ENCODE results near the gene GADD45B. TPM values are rescaled to one million over a fixed set of nuclear protein-coding genes. Genes with fewer than 3 reads are reported as not detected.

The GADD45B gene, protein sequence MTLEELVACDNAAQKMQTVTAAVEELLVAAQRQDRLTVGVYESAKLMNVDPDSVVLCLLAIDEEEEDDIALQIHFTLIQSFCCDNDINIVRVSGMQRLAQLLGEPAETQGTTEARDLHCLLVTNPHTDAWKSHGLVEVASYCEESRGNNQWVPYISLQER
- 27.5 TPM for polyA plus RNA-seq (2012; ENCODE audit: insufficient read length, low read depth)

DNA sequence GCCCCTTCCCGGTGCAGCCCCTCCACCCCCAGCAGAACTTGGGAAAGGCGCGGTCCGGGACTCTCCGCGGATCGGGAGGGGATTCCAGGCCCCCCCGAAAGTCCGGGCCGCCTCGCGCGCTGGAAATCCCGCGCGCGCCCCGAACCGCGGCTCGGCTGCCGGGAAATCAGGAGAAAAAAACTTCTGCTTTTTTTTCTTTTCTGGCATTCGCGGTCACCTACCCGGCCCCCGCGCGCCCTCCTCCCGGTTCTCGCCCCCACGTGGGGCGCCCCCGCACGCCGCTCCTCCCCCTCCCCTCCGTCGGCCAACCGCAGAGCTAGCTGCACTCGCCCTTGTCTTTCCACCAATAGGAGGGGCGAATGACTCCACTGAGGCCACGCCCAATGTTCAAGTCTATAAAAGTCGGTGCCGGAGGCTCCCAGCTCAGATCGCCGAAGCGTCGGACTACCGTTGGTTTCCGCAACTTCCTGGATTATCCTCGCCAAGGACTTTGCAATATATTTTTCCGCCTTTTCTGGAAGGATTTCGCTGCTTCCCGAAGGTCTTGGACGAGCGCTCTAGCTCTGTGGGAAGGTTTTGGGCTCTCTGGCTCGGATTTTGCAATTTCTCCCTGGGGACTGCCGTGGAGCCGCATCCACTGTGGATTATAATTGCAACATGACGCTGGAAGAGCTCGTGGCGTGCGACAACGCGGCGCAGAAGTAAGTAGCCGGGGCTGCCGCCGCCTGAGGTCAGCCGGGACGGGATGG, at the start of gene GADD45B:
Gene GADD45B, plus strand, starts transcription at position 426 of the 749 bp plus-strand sequence. Its CDS starts 232 bp downstream, at position 658.
- TF ChIP-seq POLR2AphosphoS5 (IDR thresholded peaks at IDR 0.05; ENCODE audit: low read depth, low read length) (peak; percentile 100), FOXP2 (optimal IDR thresholded peaks at IDR 0.05; ENCODE audit: borderline replicate concordance, extremely low read depth, extremely low read length, insufficient read depth) (no peak), SIN3A (IDR thresholded peaks at IDR 0.05; ENCODE audit: borderline replicate concordance, insufficient read depth, low read length) (peak; percentile 36; the same call in 1 of the 2 replicates), TAF1 (IDR thresholded peaks at IDR 0.05; ENCODE audit: borderline replicate concordance, insufficient read depth, low read length) (peak; percentile 99)
- TF ChIP-seq, protein P1, sequence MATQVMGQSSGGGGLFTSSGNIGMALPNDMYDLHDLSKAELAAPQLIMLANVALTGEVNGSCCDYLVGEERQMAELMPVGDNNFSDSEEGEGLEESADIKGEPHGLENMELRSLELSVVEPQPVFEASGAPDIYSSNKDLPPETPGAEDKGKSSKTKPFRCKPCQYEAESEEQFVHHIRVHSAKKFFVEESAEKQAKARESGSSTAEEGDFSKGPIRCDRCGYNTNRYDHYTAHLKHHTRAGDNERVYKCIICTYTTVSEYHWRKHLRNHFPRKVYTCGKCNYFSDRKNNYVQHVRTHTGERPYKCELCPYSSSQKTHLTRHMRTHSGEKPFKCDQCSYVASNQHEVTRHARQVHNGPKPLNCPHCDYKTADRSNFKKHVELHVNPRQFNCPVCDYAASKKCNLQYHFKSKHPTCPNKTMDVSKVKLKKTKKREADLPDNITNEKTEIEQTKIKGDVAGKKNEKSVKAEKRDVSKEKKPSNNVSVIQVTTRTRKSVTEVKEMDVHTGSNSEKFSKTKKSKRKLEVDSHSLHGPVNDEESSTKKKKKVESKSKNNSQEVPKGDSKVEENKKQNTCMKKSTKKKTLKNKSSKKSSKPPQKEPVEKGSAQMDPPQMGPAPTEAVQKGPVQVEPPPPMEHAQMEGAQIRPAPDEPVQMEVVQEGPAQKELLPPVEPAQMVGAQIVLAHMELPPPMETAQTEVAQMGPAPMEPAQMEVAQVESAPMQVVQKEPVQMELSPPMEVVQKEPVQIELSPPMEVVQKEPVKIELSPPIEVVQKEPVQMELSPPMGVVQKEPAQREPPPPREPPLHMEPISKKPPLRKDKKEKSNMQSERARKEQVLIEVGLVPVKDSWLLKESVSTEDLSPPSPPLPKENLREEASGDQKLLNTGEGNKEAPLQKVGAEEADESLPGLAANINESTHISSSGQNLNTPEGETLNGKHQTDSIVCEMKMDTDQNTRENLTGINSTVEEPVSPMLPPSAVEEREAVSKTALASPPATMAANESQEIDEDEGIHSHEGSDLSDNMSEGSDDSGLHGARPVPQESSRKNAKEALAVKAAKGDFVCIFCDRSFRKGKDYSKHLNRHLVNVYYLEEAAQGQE (IDR thresholded peaks at IDR 0.05; ENCODE audit: insufficient read depth in 1 of 2, low read depth in 2 of 2, low read length in 2 of 2), result peak; percentile 56 to 67; a peak in 1 of 4 replicates

DNA sequence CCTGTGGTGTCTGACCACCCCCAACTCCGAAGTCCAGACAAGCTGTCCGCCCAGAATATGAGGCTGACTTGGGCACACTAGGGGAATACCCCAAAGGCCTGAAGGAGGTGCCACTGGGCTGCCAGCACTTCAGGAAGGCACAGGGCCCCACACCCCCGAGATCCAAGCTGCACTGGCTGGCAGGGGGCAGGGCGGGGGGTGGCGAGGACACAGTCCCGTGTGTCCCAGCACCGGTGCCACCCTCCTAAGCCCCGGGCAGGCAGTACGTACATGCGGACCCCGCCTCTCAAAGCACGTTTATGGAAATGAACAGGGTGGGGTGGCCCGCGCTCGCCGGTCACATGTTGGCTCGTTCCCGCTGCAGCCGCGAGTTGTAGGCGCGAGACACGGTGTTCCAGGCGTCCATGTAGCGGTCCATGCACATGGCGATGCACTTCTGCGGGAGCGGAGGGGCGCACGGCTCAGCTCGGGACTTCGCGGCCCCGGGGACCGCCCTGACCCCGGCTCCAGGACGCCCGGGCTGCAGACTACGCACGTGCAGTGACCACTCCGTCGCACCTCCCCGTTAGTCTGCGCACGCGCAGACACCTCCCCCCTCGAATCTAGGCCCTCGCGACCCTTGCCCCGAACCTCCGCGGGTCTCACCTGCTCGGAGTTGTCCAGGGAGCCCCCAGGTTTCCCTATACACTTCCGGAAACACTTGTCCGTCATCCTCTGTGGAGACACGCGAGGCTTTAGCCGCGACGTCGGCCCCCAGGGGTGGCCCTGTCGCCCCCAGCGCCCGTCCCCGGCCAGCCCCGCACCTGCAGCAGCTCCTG, 49.1 kb upstream of the GADD45B start:
- TF ChIP-seq POLR2AphosphoS5 (IDR thresholded peaks at IDR 0.05; ENCODE audit: low read depth, low read length), result no peak
- no peak for TF ChIP-seq FOXP2 (optimal IDR thresholded peaks at IDR 0.05; ENCODE audit: borderline replicate concordance, extremely low read depth, extremely low read length, insufficient read depth)
- no peak; the same call in 1 of the 2 replicates for TF ChIP-seq SIN3A (IDR thresholded peaks at IDR 0.05; ENCODE audit: borderline replicate concordance, insufficient read depth, low read length)
- TF ChIP-seq, protein P1 (IDR thresholded peaks at IDR 0.05; ENCODE audit: insufficient read depth in 1 of 2, low read depth in 2 of 2, low read length in 2 of 2), result no peak
- no peak for TF ChIP-seq TAF1 (IDR thresholded peaks at IDR 0.05; ENCODE audit: borderline replicate concordance, insufficient read depth, low read length)

DNA sequence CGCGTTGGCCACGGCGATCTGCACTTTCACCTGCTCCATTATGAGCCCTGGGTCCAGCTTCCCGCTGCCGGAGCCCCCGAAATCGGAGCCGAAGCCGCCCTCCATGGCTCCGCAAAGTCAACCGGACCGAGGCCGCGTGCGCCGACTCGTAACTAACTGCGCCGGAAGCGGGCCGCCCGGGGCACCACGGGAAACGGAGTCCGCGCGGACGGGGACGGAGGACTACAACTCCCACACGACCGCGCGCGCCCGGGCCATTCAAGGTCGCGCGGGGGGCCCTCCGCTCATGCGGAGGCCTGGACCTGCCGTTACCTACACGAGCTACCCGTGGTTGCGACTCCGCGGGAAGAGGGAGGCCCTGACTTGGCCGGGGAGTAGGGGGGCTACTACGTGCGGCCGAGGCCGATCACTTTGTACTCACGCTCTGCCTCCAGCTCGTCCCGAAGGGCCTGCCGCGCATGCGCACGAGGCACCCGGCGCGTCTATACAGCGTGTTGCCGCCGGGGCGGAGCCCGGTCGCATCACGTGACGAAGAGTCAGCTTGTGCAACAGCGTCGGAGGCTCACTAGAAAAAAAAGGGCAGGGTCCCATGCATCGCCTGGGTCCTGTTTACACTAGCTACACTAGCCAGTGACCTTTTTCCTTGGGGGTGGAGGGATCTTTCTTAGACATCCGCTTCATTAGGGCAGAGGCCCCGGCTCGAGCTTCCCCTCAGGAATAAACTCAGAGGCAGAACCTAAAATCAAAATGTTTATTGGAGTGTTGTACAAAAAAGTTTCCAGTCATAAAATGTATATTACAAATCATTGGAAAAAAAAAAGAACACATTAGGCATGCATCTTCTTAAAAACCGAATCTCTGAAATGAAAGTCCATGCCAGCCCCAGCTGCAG, 48.3 kb upstream of the GADD45B start, which contains the start of gene TIMM13:
Gene TIMM13, minus strand, starts transcription at position 158 of the 892 bp plus-strand sequence. Its CDS starts 53 bp downstream, at position 105.
- TF ChIP-seq SIN3A (IDR thresholded peaks at IDR 0.05; ENCODE audit: borderline replicate concordance, insufficient read depth, low read length) (peak; percentile 73; the same call in 1 of the 2 replicates), POLR2AphosphoS5 (IDR thresholded peaks at IDR 0.05; ENCODE audit: low read depth, low read length) (peak; percentile 91), FOXP2 (optimal IDR thresholded peaks at IDR 0.05; ENCODE audit: borderline replicate concordance, extremely low read depth, extremely low read length, insufficient read depth) (peak; percentile 90), TAF1 (IDR thresholded peaks at IDR 0.05; ENCODE audit: borderline replicate concordance, insufficient read depth, low read length) (0 out of 2 replicates have a peak, but pooled peaks have one; percentile 58)
- TF ChIP-seq, protein P1 (IDR thresholded peaks at IDR 0.05; ENCODE audit: insufficient read depth in 1 of 2, low read depth in 2 of 2, low read length in 2 of 2), result peak in 1 of 2 experiments; percentile 27; a peak in 1 of 4 replicates

DNA sequence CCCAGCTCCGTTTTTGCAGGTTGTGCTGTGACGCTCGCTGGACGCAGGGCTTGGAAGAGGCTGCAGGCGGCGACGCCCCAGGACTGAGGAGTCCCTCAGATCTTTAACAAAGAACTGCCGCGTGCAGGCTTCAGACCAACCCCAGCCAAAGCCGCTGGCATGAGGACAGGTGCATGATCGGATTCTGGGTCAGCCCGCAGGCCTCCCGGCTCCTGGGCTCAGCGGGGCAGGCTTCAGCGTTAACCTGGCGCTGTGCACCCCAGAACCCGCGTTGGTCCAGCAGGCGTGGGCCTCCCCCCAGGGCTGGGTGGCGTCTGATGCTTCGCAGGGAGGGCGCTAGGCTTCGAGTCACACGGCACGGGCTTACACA, 47.6 kb upstream of the GADD45B start:
- TF ChIP-seq, protein P1 (IDR thresholded peaks at IDR 0.05; ENCODE audit: insufficient read depth in 1 of 2, low read depth in 2 of 2, low read length in 2 of 2), result no peak
- TF ChIP-seq FOXP2 (optimal IDR thresholded peaks at IDR 0.05; ENCODE audit: borderline replicate concordance, extremely low read depth, extremely low read length, insufficient read depth) (no peak), TAF1 (IDR thresholded peaks at IDR 0.05; ENCODE audit: borderline replicate concordance, insufficient read depth, low read length) (no peak), POLR2AphosphoS5 (IDR thresholded peaks at IDR 0.05; ENCODE audit: low read depth, low read length) (no peak; the same call in 1 of the 2 replicates), SIN3A (IDR thresholded peaks at IDR 0.05; ENCODE audit: borderline replicate concordance, insufficient read depth, low read length) (no peak)

All from PFSK-1 (cell line).